Fibroblast of skin of left biceps (primary cell): Measurements from ENCODE around the gene TMEM156.
"Not testable (repeated sequence)": the region's sequence is repeated elsewhere in the genome, so short reads cannot be mapped to it uniquely, and the experiment has no call there.

ENCODE experiments used
- DNase-seq, 2 experiments: peaks; one replicate each; pipeline ENCODE4 v3.0.0-alpha.2; 2013; ENCODE audit warnings: low read depth in 2 of 2

TMEM156 gene

DNA sequence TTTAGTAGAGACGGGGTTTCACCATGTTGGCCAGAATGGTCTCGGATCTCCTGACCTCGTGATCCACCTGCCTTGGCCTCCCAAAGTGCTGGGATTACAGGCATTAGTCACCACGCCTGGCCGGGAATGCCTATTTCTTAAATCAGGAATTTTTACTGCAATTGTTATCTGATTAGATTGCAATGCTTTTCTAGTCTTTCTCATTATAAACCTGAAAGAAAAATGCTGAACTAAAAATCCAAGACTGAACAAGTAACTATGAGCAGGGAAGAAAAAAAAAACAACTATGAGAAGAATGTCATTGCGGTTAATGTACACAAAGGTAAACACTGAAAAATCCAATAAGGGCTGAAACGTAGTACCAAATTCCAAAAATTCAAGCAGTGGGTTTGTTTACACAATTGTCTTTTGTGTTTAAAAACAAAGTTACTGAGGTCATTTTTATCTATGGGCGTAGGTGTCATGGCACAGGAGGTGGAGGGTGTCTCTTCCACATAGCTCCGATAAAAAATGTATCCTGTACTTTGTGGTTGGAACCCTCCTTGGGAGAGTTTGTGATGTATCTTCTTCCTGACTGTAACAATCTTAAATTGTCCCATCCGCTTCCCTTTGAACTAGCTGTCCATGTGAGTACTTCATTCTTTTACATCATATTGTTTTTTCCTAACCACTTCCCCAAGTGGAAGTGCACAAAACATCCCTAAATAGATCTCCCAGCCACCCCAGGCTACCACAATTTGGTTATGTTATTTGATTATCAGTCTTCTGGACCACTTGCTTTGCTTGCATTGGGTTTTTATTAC lies 11.1 kb upstream of the TMEM156 start:
- no peak for DNase-seq

DNA sequence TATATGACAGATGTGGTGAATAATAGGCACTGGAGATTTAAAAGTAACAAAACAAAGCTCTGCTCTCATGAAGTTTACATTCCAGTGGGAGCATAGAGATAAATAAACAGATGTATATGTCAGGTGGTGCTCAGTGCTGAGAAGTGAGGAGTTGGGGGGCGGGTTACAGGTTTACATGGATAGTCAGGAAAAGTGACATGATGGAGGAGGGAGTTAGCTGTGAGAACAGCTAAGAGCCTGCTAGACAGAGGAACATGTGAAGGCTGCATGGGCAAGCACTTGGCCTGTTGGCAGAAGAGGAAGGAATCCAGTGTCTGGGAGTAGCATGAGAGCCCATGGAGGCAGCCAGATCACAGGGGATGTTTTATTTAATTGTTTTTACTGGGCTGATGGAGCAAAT lies 10.2 kb upstream of the TMEM156 start:
- no peak for DNase-seq

- DNase-seq: no peak
Observed at GRCh38 chr4:39039108-39039507, 6.9 kb upstream of the TMEM156 start.

GRCh38 chr4:39037941-39038340 lies 5.7 kb upstream of the TMEM156 start:
- no peak for DNase-seq

DNA sequence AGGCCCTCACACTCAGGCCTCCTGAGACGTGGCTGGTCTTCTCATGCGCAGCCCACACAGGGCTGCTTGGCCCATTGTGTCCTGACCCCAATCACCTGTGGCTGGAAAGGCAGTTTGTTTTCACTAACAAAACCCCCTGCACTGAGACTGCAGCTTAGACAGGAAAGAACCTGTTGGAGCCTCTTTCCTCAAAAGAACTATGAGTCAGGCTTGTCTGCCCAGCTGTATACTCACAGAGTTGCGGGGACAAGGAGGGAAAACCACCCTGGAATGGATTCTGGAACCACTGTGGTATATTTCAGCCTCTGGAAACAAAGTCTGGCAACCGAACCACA lies 5.2 kb upstream of the TMEM156 start:
- no peak for DNase-seq

GRCh38 chr4:39036172-39036571 lies 4.0 kb upstream of the TMEM156 start:
- no peak for DNase-seq

DNA sequence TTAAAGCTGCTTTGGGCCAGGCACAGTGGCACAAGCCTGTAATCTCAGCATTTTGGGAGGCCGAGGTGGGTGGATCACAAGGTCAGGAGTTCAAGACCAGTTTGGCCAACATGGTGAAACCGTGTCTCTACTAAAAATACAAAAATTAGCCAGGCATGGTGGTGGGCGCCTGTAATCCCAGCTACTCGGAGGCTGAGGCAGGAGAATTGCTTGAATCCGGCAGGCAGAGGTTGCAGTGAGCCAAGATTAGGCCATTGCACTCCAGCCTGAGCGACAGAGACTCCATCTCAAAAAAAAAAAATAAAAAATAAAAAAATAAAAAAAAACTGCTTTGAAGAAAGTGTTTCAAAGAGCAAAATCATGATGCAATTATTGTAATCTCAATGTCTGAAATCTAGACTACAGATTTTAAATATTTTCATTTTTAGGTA lies 604 bp downstream of the TMEM156 start:
- not testable (repeated sequence) for DNase-seq

- DNase-seq: no peak
Observed at GRCh38 chr4:39030725-39031124, 1.5 kb downstream of the TMEM156 start.

- no peak for DNase-seq
Observed at GRCh38 chr4:39029752-39030694, 2.2 kb downstream of the TMEM156 start.

DNA sequence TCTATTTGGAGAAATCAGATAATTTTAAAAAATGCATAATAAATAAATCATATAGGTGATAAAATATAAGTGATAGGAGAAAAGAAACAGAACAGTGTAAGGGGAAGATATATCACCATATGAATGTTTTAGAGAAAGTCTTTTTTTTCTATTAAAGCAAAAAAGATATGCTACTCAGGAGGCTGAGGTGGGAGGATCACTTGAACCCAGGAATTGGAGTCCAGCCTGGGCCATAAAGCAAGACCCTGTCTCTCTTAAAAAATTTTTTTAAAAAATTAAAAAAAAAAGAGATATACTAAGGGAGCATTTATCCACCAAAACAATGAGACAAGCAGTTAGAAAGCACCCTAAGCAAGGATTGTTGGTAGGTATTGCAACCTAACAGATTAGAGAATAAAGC lies 6.1 kb downstream of the TMEM156 start:
- no peak for DNase-seq

DNA sequence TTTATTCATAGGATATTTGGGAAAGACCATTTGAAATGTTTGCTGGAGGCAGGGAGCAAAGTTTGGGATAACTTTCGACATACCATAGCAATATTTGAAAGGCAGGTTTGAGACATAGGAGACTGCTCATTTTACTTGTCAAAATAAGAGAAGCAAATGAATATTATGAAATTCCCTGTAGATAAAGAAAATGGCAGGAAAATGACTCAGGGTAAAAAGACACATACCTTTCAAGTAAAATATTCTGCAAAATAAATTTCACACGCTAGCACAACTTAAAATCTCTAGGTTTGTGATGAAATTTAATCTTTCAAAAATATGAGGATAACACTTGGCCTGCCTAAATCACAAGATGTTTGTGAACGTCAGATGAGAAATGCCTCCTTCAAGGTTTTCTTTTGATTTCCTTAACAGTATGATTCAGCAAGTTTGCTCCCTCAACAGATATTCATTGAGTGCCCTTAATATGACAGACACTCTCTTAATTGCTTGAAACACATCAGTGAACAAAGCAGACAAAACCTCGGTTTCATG lies 6.6 kb downstream of the TMEM156 start:
- no peak for DNase-seq

DNA sequence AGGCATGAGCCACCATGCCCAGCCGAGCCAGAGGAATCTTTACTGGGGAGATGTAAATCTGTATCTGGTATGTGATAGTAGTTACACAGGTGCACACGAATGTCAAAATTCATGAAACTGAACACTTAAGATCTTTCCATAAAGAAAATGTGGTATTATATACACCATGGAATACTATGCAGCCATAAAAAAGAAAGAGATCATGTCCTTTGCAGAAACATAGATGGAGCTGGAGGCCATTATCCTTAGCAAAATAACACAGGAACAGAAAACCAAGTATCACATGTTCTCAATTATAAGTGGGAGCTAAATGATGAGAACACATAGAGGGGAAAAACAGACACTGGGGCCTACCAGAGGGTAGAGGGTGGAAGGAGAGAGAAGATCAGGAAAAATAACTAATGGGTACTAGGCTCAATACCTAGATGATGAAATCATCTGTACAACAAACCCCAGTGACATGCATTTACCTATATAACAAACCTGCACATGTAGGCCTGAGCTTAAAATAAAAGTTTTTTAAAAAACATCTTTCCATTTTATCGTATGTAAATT lies 7.8 kb downstream of the TMEM156 start:
- no peak for DNase-seq

- no peak for DNase-seq
Observed at GRCh38 chr4:39023059-39023458, 9.2 kb downstream of the TMEM156 start.

GRCh38 chr4:39022241-39022640 lies 10.0 kb downstream of the TMEM156 start:
- no peak for DNase-seq

DNA sequence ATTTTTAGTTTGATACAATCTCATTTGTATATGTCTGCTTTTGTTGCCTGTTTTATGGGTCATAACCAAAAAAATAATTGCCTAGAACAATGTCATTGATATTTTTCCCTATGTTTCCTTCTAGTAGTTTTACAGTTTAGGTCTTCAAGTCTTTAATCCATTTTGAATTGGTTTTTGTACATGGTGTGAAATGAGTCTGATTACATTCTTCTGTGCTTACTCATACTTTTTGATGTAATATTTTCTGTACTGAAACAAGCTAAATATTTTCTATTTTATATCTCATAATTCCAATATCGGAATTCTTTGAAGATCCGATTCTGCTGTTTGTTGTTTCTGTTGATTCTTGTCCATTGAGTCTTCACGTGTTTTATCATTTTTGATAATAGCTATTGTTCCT lies 10.6 kb downstream of the TMEM156 start:
- no peak for DNase-seq

DNA sequence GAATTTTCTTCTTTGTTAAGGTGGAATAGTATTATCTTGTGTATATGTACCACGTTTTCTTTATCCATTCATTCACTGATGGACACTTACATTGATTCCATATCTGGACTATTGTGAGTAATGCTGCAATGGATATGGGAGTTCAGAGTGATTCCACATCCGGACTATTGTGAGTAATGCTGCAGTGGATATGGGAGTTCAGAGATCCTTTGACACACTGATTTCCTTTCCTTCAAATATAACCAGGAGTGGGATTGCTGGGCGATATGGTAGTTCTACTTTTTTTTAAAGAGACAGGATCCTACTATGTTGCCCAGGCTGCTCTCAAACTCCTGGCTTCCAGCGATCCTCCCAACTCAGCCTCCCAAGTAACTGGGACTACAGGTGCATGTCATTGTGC lies 12.1 kb downstream of the TMEM156 start:
- DNase-seq: no peak

- DNase-seq: no peak
Observed at GRCh38 chr4:39014028-39014427, 18.2 kb downstream of the TMEM156 start.

- no peak for DNase-seq
Observed at GRCh38 chr4:39004758-39005157, 27.5 kb downstream of the TMEM156 start.

DNA sequence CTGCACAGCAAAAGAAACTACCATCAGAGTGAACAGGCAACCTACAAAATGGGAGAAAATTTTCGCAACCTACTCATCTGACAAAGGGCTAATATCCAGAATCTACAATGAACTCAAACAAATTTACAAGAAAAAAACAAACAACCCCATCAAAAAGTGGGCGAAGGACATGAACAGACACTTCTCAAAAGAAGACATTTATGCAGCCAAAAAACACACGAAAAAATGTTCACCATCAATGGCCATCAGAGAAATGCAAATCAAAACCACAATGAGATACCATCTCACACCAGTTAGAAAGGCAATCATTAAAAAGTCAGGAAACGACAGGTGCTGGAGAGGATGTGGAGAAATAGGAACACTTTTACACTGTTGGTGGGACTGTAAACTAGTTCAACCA lies 30.2 kb downstream of the TMEM156 start:
- not testable (repeated sequence) for DNase-seq

DNA sequence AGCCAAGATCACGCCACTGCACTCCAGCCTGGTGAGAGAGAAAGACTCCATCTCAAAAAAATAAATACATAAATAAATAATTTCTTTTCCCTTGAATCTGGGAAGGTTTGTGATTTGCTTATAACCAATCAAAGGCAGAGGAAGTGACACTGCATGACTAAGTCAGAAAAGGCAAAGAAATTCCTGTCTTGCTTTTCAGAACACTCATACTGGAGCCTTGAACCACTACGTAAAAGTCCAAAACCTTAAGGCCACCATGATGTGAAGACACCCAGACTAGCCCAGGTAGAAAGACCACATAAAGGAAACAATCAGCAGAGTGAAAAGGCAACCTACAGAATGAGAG lies 36.6 kb downstream of the TMEM156 start:
- no peak for DNase-seq

DNA sequence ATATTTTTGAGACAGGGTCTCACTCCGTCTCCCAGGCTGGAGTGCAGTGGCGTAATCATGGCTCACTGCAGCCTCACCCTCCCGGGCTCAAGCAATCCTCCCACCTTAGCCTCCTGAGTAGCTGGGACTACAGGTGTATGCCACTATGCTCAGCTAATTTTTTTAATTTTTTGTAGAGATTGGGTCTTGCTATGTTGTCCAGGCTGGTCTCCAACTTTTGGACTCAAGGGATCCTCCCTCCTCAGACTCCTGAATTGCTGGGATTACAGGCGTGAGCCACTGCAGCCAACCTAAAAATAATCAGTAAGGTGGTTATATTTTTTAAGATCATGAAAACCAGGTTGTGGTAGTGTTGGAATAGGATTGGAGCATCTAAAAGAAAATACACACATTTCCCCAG lies 38.1 kb downstream of the TMEM156 start:
- no peak for DNase-seq

GRCh38 chr4:38993683-38994082 lies 38.5 kb downstream of the TMEM156 start:
- DNase-seq: no peak

DNA sequence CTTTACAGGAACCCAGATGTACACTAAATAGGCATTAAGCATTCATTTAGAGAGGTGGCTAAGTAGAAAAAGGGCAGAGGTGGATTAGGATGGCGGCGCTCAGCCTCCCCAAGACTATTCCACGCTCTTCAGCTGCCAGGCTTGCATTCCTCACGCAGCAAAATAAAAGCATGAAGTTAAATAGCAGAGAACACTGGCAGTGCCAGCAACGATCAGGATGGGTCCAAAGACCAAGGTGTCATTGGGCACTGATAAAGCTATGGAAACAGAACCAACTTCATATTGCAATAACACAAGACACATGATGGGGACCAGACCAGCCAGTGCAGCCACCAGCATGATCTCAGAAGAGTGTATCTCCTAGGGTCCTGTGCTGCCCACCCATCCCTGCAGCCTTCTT lies 42.0 kb downstream of the TMEM156 start:
- DNase-seq: no peak
